ENCODE measurements around the gene TOM1.

- TF ChIP-seq CTCF (IDR thresholded peaks at IDR 0.05) (no peak), POLR2A (IDR thresholded peaks at IDR 0.05) (no peak)
Observed at GRCh38 chr22:35393116-35394010, 93.7 kb downstream of the TOM1 start.

Data from Peyer's patch (tissue), 4 donors.